T-helper 1 cell treated with Interleukin-12 subunit alpha and Interleukin-12 subunit beta and Interleukin-4 antibody, amounts not matched to agents 30 ng/mL and 1 ng/mL, for 36 hours (primary cell): ENCODE data around the gene CTSA. TPM values are rescaled to one million over a fixed set of nuclear protein-coding genes. Genes with fewer than 3 reads are reported as not detected.
"Not testable (repeated sequence)": the region's sequence is repeated elsewhere in the genome, so short reads cannot be mapped to it uniquely, and the experiment has no call there.

Experiments
- intact Hi-C: fragments of 100-400 bp; cut with micrococcal nuclease; formaldehyde crosslinking; loops from one replicate; pipeline ENCODE4 v1.15.1; 2024
- total RNA-seq: library from RNA; stranded (reverse); gene quantifications from 2 replicates; pipeline ENCODE4 v1.2.3, GENCODE V29; 2022

CTSA gene
- total RNA-seq, 1 donor from 2014 or later: 72.3 TPM

- intact Hi-C loops: no loop called here
These were observed 27.3 kb upstream of the CTSA start for GRCh38 chr20:45863543-45864470.

DNA sequence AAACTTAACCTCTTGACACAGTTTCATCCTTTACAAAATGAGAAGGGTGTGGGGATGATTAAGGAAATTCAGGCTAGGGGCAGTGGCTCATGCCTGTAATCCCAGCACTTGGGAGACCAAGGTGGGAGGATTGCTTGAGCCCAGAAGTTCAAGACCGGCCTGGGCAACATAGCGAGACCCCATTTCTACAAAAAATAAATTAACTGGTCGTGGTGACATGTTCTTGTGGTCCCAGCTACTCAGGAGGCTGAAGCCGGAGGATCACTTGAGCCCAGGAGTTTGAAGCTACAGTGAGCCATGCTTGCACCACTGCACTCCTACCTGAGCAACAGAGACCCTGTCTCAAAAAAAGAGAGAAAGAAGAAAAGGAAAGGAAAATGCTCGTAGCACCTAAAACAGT is 24.7 kb upstream of the CTSA start:
- intact Hi-C loops: no loop called here

DNA sequence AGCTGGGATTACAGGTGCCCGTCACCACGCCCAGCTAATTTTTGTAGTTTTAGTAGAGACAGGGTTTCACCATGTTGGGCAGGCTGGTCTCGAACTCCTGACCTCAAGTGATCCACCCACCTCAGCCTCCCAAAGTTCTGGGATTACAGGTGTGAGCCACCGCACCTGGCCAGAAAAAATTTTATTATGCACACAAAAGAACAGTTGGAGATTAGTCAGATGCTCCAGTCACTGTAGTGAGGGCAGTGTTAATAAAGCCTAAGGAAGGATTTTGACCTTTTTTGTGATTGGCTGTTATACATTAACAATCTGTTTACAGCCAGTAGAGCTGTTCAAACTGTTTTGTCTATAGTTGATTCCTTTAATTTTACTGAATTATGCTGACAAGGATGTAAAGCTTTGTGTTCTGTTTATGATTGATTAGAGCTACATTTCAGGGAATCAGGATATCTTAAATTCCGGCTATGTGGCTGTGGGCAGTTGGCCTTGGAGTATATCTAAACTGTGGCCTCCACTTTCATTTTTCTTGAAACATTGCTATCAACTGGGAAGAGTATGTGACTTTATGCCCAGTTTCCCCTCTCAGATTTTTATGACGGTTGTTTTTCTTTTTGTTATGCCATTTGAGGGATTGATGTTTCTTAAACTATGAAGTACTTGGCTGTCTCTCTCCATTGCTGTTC is 23.9 kb upstream of the CTSA start:
- intact Hi-C loops: no loop called here

DNA sequence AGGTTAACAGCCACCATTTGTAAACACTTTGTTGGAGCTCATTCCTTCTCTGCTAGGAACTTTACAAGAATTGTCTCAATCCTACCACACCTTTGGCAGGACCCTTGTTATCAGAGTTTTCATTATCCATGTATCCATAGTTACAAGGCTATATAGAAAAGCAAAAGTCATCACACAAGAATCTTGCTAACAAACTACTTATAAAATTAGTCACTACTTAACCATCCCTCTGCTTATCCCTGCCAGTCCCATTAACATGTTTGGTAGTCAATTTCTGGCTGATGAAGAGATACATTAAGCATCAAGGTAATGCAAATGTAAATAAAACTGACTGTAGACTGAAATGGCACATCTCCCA is 23.3 kb upstream of the CTSA start:
- intact Hi-C loops: no loop called here

DNA sequence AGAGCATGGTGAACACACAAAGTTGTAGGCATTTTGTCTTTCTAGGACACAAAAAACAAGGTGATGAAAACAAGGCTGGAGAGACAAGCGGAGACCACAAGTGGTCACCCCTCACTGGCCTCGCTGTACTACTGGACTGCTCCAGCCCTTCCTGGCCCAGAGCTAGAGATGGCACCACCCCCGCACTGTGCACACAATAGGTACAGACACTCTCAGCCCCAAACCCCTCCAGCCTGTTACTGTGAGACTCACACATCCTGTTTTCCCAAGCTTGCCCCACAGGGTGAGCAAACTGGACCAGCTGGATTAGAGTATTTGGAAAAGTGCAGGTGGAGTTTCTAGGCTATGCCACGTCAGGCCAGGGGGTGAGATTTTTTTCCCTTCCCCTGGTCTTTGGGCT is 18.5 kb upstream of the CTSA start:
- intact Hi-C loops: no loop called here

GRCh38 chr20:45873409-45874103 is 17.6 kb upstream of the CTSA start:
- intact Hi-C loops: no loop called here

DNA sequence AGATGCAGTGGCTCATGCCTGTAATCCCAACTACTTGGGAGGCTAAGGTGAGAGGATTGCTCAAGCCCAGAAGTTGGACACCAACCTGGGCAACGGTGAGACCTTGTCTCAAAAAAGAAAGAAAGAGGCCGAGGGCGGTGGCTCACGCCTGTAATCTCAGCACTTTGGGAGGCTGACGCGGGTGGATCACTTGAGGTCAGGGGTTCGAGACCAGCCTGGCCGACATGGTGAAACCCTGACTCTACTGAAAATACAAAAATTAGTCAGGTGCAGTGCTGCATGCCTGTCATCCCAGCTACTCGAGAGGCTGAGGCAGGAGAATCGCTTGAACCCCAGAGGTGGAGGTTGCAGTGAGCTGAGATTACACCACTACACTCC is 17.0 kb upstream of the CTSA start:
- intact Hi-C loops: not testable (repeated sequence)

GRCh38 chr20:45874576-45874975 is 16.6 kb upstream of the CTSA start:
- intact Hi-C loops: no loop called here

- intact Hi-C loops: no loop called here
These were observed 12.9 kb upstream of the CTSA start for GRCh38 chr20:45878076-45878761.

- intact Hi-C loops: loop anchor here (1.0 to 2.0 kb wide), 7 partner anchors 10 to 526 kb away; partner anchors contain the start of genes ACOT8, CTSA, DNTTIP1 and ELMO2
These were observed 9.9 kb upstream of the CTSA start, which contains the start of gene ZSWIM1 for GRCh38 chr20:45880988-45881788. ZSWIM1 (plus strand) TSS chr20:45881227; CDS start chr20:45882593, 1,366 bp downstream.

DNA sequence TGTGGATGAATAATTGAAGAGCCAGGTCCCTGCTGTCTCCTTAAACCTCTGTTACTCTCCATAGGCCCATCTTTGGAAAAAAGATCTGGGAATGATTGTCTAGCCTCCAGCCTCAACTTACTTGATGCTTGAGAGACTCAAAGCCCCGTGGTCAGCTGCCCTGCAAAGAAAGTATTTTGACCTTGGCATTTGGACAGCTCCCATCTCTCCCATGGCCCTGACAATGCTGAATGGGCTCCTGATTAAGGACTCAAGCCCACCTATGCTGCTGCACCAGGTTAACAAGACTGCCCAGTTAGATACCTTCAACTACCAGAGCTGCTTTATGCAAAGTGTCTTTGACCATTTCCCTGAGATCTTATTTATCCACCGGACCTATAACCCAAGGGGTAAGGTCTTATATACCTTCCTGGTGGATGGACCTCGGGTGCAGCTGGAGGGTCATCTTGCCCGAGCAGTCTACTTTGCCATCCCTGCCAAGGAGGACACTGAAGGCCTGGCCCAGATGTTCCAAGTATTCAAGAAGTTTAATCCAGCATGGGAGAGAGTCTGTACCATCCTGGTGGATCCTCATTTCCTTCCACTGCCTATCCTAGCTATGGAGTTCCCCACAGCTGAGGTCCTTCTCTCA is 8.6 kb upstream of the CTSA start:
- intact Hi-C loops: no loop called here

- intact Hi-C loops: no loop called here
These were observed 8.1 kb upstream of the CTSA start for GRCh38 chr20:45883100-45883469.

GRCh38 chr20:45886590-45887345 is 4.4 kb upstream of the CTSA start:
- intact Hi-C loops: no loop called here

GRCh38 chr20:45887346-45887715 is 3.8 kb upstream of the CTSA start, which contains the start of gene SPATA25:
SPATA25 (minus strand) TSS chr20:45887622; CDS start chr20:45887590, 32 bp downstream.
- intact Hi-C loops: no loop called here

GRCh38 chr20:45888681-45889080 is 2.5 kb upstream of the CTSA start:
- intact Hi-C loops: no loop called here

DNA sequence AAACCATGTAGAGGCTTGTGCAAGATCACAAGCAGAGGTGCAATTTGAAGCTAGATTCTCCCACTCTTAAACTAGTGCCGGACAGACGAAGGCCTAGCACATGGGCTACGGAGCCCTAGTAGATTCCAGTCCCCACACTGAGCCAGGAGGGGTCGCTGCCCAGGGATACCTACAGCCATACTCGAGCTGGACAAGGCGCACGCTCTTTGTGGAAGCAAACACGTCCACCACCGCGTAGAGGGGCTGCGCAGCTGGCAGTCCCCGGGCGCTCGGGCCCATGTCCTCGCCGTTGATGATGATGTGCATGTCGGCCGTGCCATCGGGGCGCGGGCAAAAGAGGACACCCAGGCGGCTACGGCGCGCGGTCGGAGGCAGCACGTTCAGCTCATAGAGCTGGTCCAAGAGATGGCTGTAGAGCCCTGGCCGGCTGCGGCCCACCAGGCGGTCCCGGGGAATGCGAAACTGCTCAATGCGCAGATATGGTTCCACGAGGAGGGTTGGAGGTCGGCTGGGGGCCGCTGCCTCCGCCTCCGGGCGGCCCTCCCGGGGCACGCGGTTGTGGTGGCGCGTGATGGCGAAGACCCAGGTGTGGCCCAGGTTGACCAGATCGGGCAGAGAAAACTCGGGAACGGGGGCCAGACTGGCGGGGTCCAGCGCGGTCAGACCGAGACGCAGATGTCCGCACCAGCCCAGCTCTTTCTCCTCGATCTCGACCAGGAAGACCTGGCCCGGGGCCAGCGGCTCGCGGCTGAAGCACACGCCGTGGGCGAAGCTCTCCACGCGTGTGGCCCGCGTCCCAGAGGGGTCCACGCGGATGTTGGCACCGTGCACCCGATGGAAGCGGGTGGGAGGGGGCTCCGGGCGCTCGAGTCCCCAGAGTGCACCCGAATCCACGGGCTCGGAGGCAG is 804 bp upstream of the CTSA start:
- intact Hi-C loops: loop anchor here (2.0 kb wide), 1 partner anchor 66 kb away; no protein-coding TSS in a partner anchor

DNA sequence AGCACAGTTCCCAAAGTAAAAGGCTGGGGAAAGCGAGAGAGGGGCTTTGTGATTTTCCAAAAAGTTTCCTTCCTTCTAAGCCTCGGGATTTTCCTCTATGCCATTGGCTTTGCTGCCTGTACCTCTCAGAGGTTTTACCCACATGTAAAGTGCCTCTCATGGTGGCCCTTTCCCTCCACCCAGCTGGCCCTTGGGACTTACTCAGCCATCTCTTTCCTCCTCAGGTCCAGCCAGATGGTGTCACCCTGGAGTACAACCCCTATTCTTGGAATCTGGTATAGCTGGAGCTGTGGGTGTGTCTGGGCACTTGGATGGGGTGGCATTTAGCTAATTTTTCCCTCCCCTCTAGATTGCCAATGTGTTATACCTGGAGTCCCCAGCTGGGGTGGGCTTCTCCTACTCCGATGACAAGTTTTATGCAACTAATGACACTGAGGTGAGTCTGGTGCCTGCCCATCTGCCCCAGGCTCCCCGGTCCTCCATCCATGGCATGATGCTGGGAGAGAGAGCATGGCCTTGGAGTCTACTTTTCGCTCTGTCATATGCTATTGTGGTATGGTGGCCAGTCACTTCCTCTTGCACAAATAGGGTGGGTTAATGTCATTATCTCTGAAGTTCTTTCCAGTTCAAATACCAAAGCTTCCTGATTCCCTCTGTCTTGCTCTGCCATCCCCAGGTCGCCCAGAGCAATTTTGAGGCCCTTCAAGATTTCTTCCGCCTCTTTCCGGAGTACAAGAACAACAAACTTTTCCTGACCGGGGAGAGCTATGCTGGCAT is 1.1 kb downstream of the CTSA start:
- intact Hi-C loops: no loop called here
